ENCODE data around the gene TMEM150C.
A peak's percentile ranks its signal among the peaks of the same experiment; 100 is the strongest.

Gene TMEM150C

DNA sequence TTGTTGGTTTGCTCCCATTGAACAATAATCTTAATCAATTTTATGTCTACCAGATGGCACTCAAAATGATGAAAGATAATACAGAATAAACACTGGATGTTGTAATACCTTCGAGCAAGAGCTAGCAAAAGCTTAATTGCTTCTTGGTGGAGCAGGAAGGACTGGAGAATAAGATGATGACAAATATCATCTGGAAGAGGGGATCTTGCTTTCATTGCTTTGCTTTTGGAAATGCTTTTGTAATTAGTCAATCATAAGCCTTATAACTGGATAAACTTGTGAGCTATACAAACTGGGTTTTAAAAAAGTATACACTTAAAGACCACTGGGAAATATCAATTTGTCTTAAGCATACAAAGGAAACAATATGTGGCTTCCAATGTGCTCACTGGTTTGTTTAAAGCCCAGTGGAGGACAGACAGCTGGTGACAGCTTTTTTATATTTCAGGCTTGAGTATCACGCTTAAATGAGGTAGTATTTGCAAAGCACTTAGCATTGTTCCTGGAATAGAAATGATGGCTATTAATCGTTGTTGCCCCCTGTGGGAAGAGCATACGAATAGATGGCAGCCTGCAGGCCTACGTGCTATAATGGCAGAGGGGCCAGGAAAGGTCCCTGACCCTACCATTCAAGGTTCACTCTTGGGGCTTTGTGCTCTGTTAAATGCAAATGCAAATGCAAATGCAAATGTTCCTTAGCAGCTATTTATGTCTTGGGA is 61.2 kb downstream of the TMEM150C start:
- no peak for ATAC-seq
- TF ChIP-seq, protein P1, sequence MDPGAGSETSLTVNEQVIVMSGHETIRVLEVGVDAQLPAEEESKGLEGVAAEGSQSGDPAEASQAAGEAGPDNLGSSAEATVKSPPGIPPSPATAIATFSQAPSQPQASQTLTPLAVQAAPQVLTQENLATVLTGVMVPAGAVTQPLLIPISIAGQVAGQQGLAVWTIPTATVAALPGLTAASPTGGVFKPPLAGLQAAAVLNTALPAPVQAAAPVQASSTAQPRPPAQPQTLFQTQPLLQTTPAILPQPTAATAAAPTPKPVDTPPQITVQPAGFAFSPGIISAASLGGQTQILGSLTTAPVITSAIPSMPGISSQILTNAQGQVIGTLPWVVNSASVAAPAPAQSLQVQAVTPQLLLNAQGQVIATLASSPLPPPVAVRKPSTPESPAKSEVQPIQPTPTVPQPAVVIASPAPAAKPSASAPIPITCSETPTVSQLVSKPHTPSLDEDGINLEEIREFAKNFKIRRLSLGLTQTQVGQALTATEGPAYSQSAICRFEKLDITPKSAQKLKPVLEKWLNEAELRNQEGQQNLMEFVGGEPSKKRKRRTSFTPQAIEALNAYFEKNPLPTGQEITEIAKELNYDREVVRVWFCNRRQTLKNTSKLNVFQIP (CRISPR knock-in tag; IDR thresholded peaks at IDR 0.05; ENCODE audit: borderline replicate concordance, low read depth): no peak
- TF ChIP-seq ZFP3 (CRISPR knock-in tag; IDR thresholded peaks at IDR 0.05): no peak
- no peak for TF ChIP-seq PPARA (CRISPR knock-in tag; IDR thresholded peaks at IDR 0.05; ENCODE audit: borderline replicate concordance)
- no peak for TF ChIP-seq GLIS3 (CRISPR knock-in tag; IDR thresholded peaks at IDR 0.05)
- TF ChIP-seq ZNF70 (CRISPR knock-in tag; IDR thresholded peaks at IDR 0.05): no peak
- TF ChIP-seq TOX (CRISPR knock-in tag; IDR thresholded peaks at IDR 0.05; ENCODE audit: borderline replicate concordance): no peak
- 0 out of 2 replicates have a peak, but pooled peaks have one; percentile 14 for TF ChIP-seq TSHZ2 (CRISPR knock-in tag; IDR thresholded peaks at IDR 0.05)
- TF ChIP-seq TCF4 (CRISPR knock-in tag; IDR thresholded peaks at IDR 0.05; ENCODE audit: borderline replicate concordance): peak; percentile 33; the same call in 1 of the 2 replicates

- peak; percentile 61 for ATAC-seq
- no peak for TF ChIP-seq CSDC2 (CRISPR knock-in tag; IDR thresholded peaks at IDR 0.05)
- no peak for TF ChIP-seq RARB (CRISPR knock-in tag; IDR thresholded peaks at IDR 0.05)
- no peak for TF ChIP-seq ZNF70 (CRISPR knock-in tag; IDR thresholded peaks at IDR 0.05)
- peak; percentile 39; the same call in 1 of the 2 replicates for TF ChIP-seq ISL1 (CRISPR knock-in tag; IDR thresholded peaks at IDR 0.05)
- TF ChIP-seq PATZ1 (CRISPR knock-in tag; IDR thresholded peaks at IDR 0.05; ENCODE audit: borderline replicate concordance): no peak
Measured at GRCh38 chr4:82499738-82500434, 61.9 kb downstream of the TMEM150C start.

DNA sequence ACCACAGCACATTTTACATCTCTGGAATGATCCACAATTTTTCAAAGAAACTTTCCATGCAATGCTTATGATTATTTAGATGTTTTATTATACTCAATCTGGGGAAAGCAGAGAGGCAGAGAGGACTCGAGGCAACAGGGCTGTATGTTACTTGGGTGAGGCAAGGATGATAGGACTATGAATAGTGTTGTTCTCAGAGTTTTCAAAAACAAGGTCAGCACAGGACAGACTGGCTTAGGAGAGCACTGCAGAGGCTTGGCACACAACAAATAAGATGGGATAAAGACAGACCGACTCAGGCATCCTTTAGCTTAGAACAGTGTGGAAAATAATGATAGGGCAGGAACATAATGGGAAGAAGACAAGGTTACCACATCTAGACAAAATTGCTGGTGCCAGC is 65.4 kb downstream of the TMEM150C start:
- TF ChIP-seq RARB (CRISPR knock-in tag; IDR thresholded peaks at IDR 0.05): no peak
- TF ChIP-seq SNAI2 (CRISPR knock-in tag; IDR thresholded peaks at IDR 0.05): no peak
- no peak for TF ChIP-seq BACH2 (CRISPR knock-in tag; IDR thresholded peaks at IDR 0.05; ENCODE audit: borderline replicate concordance)
- TF ChIP-seq TSHZ2 (CRISPR knock-in tag; IDR thresholded peaks at IDR 0.05): no peak
- no peak for TF ChIP-seq ZC3H10 (CRISPR knock-in tag; IDR thresholded peaks at IDR 0.05)

GRCh38 chr4:82495666-82496065 is 66.1 kb downstream of the TMEM150C start:
- ATAC-seq: no peak
- no peak for TF ChIP-seq PPARA (CRISPR knock-in tag; IDR thresholded peaks at IDR 0.05; ENCODE audit: borderline replicate concordance)
- no peak for TF ChIP-seq ZC3H10 (CRISPR knock-in tag; IDR thresholded peaks at IDR 0.05)
- no peak for TF ChIP-seq BACH2 (CRISPR knock-in tag; IDR thresholded peaks at IDR 0.05; ENCODE audit: borderline replicate concordance)
- TF ChIP-seq ESRRG (CRISPR knock-in tag; IDR thresholded peaks at IDR 0.05): no peak
- no peak for TF ChIP-seq TOX (CRISPR knock-in tag; IDR thresholded peaks at IDR 0.05; ENCODE audit: borderline replicate concordance)
- no peak for TF ChIP-seq ISL1 (CRISPR knock-in tag; IDR thresholded peaks at IDR 0.05)
- no peak for TF ChIP-seq RARB (CRISPR knock-in tag; IDR thresholded peaks at IDR 0.05)
- no peak for TF ChIP-seq TCF4 (CRISPR knock-in tag; IDR thresholded peaks at IDR 0.05; ENCODE audit: borderline replicate concordance)
- no peak for TF ChIP-seq OSR1 (CRISPR knock-in tag; IDR thresholded peaks at IDR 0.05)
- no peak for TF ChIP-seq ZNF70 (CRISPR knock-in tag; IDR thresholded peaks at IDR 0.05)

More for the DNA sequence above, 65.4 kb downstream of the TMEM150C start:
- no peak for ATAC-seq
